ENCODE results near the gene DTNB.
A peak's percentile ranks its signal among the peaks of the same experiment; 100 is the strongest.
"Not testable (repeated sequence)": the region's sequence is repeated elsewhere in the genome, so short reads cannot be mapped to it uniquely, and the experiment has no call there.

The DTNB gene

GRCh38 chr2:25673300-25674076, at the start of gene DTNB:
DTNB (minus strand) TSS chr2:25673577; CDS start chr2:25652660, 20,917 bp downstream.
- DNase-seq (ENCODE audit: low read depth) = peak; percentile 72

DNA sequence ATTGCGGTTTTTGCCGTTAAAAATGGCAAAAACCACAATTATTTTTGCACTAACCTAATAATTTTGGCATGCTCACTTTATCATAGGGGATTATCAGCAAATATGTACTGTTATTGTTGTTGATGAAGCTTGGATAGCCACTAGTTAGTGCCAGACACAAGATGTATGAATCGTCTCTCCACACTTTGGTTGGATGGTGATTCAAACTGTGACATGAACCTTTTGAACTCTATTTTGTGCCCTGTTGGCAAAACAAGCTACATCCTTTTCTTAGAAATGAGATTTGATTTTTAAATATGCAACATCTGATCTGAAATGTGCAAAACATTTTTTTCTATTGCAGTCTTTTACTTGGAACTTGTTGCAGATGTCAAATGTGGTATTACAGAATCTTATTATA, 48.8 kb upstream of the DTNB start:
- no peak for DNase-seq (ENCODE audit: low read depth)

DNA sequence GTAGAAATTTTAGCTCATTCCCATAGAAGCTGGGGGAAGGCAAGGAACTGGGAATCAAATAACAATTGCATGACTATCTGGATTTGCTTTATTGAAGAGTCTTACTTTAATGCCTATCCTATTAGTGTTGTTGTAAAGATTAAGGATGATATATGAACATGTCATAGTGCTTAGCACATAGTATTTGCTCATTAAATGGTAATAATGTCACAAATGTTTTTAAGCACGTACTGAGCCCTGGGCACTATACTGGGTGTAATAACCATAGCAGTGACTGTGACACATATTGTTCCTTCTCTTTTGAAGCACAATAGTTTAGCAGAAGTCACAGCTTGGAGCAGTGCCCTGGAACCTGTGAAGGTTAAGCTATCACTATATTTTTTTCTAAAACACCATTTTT, 47.2 kb upstream of the DTNB start:
- DNase-seq (ENCODE audit: low read depth) = no peak

- DNase-seq (ENCODE audit: low read depth) = no peak
Observed at GRCh38 chr2:25714740-25715139, 41.4 kb upstream of the DTNB start.

- no peak for DNase-seq (ENCODE audit: low read depth)
Observed at GRCh38 chr2:25712455-25712854, 39.1 kb upstream of the DTNB start.

- DNase-seq (ENCODE audit: low read depth) = no peak
Observed at GRCh38 chr2:25711675-25712354, 38.4 kb upstream of the DTNB start.

GRCh38 chr2:25710750-25711149, 37.4 kb upstream of the DTNB start:
- no peak for DNase-seq (ENCODE audit: low read depth)

DNA sequence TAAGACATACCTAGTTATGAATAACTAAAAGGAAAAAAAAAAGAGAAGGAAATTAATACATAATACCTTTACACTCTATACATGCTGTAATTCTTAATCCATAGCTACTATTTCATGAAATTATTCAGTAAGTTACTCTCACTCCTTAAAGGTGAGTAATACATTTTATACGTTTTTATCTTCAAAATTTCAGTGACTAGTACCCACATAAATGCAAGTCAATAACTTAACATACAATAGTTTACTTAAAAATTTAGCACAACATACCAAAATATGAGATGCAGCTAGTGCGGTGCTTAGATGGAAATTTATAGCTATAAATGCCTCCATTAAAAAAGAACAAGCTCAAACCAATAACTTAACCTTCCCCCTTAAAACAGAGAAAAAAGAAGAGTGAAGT, 36.0 kb upstream of the DTNB start:
- DNase-seq (ENCODE audit: low read depth) = no peak

GRCh38 chr2:25707927-25708590, 34.7 kb upstream of the DTNB start:
- no peak for DNase-seq (ENCODE audit: low read depth)

DNA sequence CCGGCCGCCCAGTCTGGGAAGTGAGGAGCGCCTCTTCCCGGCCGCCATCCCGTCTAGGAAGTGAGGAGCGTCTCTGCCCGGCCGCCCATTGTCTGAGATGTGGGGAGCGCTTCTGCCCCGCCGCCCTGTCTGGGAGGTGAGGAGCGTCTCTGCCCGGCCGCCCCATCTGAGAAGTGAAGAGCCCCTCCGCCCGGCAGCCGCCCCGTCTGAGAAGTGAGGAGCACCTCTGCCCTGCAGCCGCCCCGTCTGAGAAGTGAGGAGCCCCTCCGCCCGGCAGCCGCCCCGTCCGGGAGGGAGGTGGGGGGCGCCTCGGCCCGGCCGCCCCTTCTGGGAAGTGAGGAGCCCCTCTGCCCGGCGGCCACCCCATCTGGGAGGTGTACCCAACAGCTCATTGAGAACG, 32.2 kb upstream of the DTNB start:
- not testable (repeated sequence) for DNase-seq (ENCODE audit: low read depth)

DNA sequence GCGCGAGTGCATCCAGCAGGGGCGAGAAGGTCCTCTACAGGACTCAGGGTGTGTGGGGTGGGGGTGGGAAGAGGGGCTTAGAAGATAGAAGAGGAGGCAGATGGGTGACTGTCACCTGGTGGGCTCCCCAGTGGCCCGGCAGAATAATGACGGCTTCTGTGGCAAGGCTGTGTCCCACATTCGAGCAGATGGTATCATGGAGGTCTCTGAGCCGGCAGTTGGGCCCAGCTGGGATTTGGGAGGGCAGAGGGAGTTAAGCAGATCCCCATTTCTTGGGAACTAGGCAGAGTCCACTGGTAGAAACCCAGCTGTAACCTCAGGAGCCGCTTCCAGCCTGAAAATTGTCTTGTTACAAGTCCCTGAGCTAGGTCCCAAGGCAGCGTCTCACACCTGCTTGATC, 28.4 kb upstream of the DTNB start:
- DNase-seq (ENCODE audit: low read depth) = no peak

DNA sequence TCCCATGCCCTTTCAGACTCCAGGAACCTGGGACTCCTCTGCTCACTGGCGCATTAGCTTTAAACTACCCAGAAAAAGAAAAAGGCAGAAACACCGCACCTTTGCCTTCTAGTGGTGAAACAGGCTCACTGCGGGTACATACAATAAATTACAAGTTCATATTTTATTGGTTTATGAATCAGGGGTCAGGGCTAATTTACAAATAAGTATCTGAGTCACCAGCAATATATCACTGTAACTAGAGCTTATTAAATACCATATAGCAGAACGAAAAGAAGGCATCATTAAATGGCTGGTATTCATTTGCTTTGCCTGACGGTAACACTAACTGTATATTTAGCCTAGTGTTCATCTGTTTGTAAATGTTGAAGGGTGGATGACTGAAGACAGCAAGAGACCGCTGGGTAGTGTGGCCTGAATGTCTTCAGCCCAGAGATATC, 26.9 kb upstream of the DTNB start:
- peak; percentile 12 for DNase-seq (ENCODE audit: low read depth)

- DNase-seq (ENCODE audit: low read depth) = no peak
Observed at GRCh38 chr2:25699216-25699615, 25.8 kb upstream of the DTNB start.

DNA sequence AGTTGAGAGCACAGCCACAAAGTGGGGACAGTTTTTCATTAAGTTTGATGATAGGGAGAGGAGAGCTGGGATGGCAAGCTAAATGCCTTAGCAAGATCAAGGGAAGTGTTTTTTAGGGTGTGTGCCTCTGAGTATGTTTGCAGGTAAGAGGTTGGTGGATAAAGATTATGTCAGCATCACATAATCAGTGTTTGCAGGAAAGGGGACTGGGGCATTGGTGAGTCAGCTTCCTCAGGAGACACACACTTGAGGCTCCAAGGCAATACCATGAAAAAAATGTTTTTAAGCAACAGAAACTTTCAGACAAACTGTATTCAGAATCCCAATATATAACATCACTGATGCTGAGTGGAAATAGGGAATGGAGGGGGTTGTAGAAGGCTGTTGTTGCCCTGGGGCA, 25.4 kb upstream of the DTNB start:
- no peak for DNase-seq (ENCODE audit: low read depth)

DNA sequence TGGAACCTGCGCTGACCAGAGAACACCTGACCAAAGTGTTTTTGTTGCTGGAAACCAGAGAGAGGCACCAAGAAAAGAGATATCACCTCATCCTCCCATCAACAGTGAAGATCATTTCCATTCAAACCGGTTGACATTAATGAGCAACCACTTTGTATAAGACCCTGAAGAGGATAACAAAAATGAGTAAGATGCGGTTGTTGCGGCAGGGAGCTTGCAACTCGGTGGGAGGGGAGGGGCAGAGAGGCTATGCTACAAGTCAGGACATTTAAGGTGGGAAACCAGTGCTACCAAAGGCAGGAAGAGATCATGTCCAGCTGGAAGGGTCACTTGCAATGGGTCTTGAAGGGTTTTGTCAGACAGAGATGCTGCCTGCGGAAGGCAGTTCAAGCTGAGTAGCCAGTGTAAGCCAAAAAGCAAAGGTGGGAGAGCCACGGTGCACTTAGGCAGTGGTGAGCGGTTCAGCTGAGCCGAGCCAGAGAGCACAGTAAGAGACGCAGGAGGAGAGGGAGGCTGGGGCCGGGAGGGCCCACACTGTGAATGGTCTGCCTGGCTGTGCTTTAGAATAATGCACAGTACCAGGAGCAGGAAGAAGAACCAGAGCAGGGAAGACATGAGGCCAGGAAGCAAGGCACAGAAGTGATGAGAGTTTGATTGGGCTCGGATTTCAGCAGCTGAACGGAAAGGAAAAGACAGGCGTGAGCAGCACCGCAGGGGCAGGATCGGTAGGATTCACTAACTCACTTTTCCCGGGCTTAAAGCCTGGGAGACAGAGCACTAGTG, 24.4 kb upstream of the DTNB start:
- no peak for DNase-seq (ENCODE audit: low read depth)

GRCh38 chr2:25692737-25693445, 19.5 kb upstream of the DTNB start:
- DNase-seq (ENCODE audit: low read depth) = no peak

- DNase-seq (ENCODE audit: low read depth) = no peak
Observed at GRCh38 chr2:25692143-25692542, 18.8 kb upstream of the DTNB start.

DNA sequence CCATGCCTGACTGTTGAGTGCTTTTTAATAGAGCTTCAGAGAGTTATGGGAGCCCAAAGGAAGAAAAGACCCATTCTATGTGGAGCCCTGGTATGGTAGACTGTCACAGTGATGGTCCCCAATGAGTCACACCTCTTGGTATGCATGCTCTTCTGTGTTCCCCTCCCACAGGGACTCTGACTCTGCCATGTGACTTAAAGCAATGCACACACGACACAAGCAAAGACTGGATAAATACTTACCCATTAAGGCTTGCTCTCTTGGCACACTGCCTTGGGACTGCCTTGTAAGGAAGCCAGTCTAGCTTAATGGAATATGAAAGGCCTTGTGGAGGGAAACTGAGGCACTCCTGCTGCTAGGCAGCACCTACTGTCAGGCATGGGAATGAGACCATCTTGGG, 16.7 kb upstream of the DTNB start:
- no peak for DNase-seq (ENCODE audit: low read depth)

- DNase-seq (ENCODE audit: low read depth) = no peak
Observed at GRCh38 chr2:25688236-25688635, 14.9 kb upstream of the DTNB start.

DNA sequence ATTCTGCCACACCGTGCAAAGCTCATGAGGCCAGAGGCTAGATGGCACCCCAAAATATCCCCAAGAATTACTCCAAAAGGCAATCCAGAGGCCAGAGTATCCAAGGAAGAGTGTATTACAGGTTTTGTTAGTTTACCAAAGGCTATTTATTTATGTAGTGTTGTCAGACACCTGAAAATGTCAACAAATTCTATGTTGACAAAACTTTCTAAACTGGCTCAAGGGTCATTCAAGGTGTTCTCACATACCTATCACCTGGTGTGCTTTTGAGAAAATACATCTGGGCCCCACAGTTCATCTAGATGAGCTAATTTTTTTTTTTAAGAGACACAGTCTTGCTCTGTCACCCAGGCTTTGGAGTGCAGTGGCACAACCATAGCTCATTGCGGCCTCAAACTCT, 12.4 kb upstream of the DTNB start:
- DNase-seq (ENCODE audit: low read depth) = no peak

GRCh38 chr2:25684577-25685473, 11.4 kb upstream of the DTNB start:
- peak; percentile 27 for DNase-seq (ENCODE audit: low read depth)
